Stimulated activated CD8-positive, alpha-beta memory T cell treated with anti-CD3 and anti-CD28 coated beads, Interleukin-2, amount 100 ng/mL, for 48 hours (primary cell): ENCODE data around the gene RGS9.

ENCODE experiments used
- DNase-seq, 2 donors: peaks; one replicate each; pipeline ENCODE4 v3.0.0-alpha.2; 2020; ENCODE audit warnings: low read depth in 2 of 2

RGS9 gene

DNA sequence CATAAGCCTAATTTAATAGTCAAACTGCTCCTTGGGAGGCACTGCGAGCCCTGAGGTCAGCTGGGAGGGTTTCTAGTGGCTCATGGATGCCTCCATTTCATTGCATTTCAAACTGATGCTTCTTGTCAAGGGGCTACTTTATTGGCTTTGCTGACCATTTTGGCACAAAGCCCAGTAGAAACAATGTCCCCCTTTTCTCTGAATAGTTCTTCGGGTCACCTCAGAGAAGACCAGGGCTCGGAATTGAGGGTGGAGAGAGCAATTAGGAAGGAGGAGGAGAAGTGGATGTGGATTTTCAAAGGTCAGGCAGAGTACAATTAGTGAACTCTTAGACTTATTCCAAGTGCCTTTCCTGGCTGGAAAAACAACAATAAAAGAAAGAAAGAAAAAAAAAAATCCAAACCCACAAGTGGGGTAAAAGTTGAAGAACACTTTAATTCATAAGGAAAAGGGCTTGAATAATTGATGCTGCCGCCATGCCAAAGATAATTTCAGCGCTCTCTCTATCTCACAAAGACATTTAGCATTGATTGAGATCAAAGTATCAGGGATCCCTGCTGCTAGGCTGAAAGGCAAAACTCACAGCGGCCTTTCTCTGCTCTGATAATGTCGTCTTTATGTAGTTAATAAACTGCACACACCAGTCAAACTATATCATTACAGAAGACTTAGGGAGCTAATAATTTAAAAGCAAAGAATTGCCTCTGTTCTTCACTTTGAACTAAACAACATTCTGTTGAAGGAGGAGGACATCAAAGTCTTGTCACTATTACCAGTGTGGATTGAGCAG, 122.7 kb downstream of the RGS9 start:
- DNase-seq = no peak

- DNase-seq = no peak
Measured at GRCh38 chr17:65260626-65261025, 123.5 kb downstream of the RGS9 start.

DNA sequence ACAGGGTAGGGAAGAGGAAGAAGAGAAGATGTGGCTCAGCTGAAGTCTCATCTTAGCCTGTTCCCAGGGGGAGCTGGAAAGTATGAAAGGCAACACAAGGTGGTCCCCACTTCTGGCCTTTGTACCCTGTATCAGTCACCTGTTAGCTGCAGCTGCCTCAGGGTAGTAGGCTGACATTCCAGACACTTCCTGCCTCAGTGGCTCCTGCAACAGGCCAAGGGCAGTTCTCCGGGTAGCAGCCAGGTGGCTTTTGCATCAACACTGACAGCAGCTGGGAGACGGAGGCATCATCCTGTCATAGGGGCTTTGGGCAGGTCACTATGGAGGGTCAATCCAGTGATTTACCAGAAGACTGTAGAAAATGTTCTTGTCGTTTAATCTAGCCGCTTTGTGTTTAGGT, 124.0 kb downstream of the RGS9 start:
- DNase-seq = no peak

DNA sequence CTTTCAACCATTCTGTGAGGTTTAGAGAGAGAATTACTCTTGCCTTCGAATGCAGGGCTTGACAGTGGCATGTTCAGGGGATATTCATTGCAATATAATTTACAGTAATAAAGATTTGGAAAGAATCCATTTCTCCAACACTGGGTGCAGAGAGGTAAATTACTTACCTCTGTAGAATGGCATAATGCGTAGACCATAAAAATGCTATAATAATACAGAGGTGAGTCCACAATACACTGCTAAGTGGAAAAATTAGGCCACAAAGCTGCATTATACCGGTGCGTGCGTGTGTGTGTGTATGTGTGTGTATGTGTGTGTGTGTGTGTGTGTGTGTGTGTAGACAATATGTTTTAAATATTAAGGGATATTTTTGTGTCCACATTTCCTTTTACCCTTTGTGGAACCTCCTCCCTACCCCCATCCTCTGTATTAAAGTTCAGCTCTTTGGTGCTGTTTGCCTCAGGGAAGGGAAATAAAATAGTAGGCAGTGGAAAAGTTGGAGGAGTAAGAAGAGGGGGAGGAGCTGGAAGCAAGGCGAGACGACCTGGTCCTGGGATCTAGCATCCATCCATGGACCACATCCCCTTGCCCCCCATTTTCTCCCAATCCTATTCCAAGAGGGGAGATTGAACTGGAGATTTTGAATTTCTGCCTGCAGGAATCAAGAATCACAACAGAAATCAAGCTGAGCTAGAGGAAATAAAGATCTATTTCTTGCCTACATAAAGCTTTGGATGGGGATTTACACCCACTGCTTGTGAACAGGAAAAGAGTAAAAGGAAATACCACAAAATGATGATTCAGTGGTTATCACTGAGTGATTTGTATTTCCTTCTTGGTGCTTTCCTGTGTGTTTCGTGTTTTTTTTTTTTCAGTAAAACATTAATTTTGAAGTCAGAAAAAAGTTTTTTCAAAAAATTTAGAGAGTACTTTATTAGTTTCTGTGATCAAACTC, 124.8 kb downstream of the RGS9 start:
- no peak for DNase-seq

- no peak for DNase-seq
Measured at GRCh38 chr17:65265276-65265675, 128.1 kb downstream of the RGS9 start.

DNA sequence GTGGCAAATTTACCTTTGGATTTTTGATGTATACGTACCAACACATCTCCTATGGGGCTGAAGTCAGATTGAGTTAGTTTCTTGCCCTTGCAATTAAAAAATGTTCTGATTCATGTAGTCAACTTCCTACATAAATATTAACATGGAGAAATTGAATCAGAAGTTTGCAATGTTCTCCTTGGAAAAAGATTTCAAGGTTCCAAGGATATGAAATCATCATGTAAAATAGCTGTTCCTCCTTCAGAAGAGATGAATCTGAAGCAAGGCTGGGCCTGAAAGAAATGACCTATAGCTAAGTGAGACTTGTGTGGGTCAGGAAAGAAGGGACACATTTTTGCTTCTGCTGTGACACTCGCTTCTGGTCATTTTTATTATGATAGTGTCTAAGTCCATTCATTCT, 131.7 kb downstream of the RGS9 start:
- no peak for DNase-seq

DNA sequence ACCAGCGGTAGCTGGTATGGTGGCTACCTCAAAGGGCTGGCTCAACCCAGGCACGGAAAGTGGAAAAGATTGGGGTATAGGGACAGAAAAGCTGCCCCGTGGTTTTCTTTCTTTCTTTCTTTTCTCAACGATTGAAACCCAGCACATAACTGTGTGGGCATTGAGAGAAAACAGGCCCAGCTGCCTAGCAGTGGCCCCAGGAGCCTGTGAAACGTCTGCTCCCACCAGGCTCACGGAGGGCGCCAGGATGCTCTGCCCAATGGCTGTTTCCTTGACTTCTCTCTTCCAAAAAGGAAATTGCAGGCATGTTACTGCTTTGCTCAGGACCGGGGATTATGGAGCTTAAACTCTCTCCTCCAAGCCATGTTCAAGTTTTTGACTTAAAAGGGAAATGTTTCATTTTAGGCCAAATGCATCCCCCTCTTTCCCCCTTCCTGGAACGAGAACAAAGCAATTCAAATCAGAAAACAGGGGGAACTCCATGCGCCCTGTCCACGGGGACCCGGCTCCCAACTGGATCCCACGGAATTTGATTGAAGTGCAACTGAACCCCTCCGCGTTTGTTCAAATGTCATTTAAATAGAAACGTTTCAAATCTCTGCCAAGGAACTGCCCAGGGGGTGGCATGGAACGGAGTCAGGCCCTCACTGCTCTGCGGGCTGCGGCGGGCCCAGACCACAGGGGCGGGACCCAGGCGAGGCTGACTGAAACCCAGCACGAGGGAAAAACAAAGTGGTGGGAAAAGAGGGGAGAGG, 133.5 kb downstream of the RGS9 start:
- no peak for DNase-seq

GRCh38 chr17:65271296-65271695, 134.1 kb downstream of the RGS9 start:
- no peak for DNase-seq
